HEK293T (cell line): ENCODE results near the gene AQP11.

Source experiments
- TARDBP ChIP-seq: fragments of 450-650 bp; IDR thresholded peaks from 2 replicates; pipeline ENCODE4 v1.6.1; 2016
- ZNF384 ChIP-seq: fragments of 450-650 bp; IDR thresholded peaks from 2 replicates; pipeline ENCODE4 v1.6.1; 2016

GRCh38 chr11:77590194-77590782 lies 535 bp downstream of the AQP11 start:
- TF ChIP-seq ZNF384 (no peak), TARDBP (no peak)
